Measurements from ENCODE around the gene ZNF337. TPM values are rescaled to one million over a fixed set of nuclear protein-coding genes. Genes with fewer than 3 reads are reported as not detected.
"Not testable (repeated sequence)": the region's sequence is repeated elsewhere in the genome, so short reads cannot be mapped to it uniquely, and the experiment has no call there.

Gene ZNF337
- total RNA-seq, 1 donor from 2014 or later, result 24.5 TPM

DNA sequence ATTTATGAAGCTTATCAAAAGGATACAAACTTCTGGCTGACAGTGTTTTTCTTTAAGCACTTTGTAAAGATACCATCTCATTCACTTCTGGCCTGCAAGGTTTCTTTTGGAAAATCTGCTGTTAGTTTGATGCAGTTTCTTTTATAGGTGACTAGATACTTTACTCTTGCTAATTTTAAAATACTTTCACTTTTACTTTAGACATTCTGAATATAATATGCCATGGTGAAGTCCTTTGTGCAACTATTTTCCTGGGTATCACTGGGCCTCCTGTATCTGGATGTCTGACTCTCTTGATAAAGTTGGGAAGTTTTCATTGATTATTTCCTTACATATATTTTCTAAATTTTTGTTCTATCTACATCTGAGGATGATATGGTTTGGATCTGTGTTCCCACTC, 29.0 kb upstream of the ZNF337 start:
- no peaks in the 10 kb centered on the region for H3K27me3 Mint-ChIP-seq (ENCODE audit: unreplicated experiment)
- TF ChIP-seq, protein P1, sequence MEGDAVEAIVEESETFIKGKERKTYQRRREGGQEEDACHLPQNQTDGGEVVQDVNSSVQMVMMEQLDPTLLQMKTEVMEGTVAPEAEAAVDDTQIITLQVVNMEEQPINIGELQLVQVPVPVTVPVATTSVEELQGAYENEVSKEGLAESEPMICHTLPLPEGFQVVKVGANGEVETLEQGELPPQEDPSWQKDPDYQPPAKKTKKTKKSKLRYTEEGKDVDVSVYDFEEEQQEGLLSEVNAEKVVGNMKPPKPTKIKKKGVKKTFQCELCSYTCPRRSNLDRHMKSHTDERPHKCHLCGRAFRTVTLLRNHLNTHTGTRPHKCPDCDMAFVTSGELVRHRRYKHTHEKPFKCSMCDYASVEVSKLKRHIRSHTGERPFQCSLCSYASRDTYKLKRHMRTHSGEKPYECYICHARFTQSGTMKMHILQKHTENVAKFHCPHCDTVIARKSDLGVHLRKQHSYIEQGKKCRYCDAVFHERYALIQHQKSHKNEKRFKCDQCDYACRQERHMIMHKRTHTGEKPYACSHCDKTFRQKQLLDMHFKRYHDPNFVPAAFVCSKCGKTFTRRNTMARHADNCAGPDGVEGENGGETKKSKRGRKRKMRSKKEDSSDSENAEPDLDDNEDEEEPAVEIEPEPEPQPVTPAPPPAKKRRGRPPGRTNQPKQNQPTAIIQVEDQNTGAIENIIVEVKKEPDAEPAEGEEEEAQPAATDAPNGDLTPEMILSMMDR (IDR thresholded peaks at IDR 0.05; ENCODE audit: partially characterized antibody, unreplicated experiment), result no peak
- no peaks in the 10 kb centered on the region for H3K4me1 Mint-ChIP-seq (ENCODE audit: low read depth, unreplicated experiment)
- H3K27ac Mint-ChIP-seq (ENCODE audit: unreplicated experiment), result no peak overlapping the region
- H3K4me3 Mint-ChIP-seq (ENCODE audit: unreplicated experiment), result no peak overlapping the region
- H3K9me3 Mint-ChIP-seq (ENCODE audit: unreplicated experiment), result peaks cover 12% of the 10 kb centered on the region
- no peak for DNase-seq
- H3K36me3 Mint-ChIP-seq (ENCODE audit: unreplicated experiment), result peaks cover 26% of the 10 kb centered on the region

DNA sequence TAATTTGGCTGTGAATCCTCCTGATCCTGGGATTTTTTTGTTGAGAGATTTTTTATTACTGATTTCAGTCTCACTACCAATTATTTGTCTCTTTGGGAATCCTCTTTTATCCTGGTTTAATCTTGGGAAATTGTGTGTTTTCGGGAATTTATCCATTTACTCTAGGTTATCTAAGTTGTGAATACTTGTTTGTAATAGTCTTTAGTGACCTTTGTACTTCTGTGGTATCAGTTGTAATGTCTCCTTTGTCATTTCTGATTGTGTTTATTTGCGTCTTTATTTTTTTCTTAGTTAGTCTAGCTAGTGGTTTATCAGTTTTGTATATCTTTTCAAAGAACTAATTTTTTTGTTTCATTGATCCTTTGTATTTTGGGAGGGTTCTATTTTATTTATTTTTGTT, 27.3 kb upstream of the ZNF337 start:
- no peaks in the 10 kb centered on the region for H3K27me3 Mint-ChIP-seq (ENCODE audit: unreplicated experiment)
- peaks cover 31% of the 10 kb centered on the region for H3K36me3 Mint-ChIP-seq (ENCODE audit: unreplicated experiment)
- no peak overlapping the region for H3K27ac Mint-ChIP-seq (ENCODE audit: unreplicated experiment)
- no peak for DNase-seq
- H3K4me3 Mint-ChIP-seq (ENCODE audit: unreplicated experiment), result no peak overlapping the region
- TF ChIP-seq, protein P1 (IDR thresholded peaks at IDR 0.05; ENCODE audit: partially characterized antibody, unreplicated experiment), result no peak
- peaks cover 17% of the 10 kb centered on the region for H3K9me3 Mint-ChIP-seq (ENCODE audit: unreplicated experiment)
- H3K4me1 Mint-ChIP-seq (ENCODE audit: low read depth, unreplicated experiment), result peaks cover 3% of the 10 kb centered on the region

DNA sequence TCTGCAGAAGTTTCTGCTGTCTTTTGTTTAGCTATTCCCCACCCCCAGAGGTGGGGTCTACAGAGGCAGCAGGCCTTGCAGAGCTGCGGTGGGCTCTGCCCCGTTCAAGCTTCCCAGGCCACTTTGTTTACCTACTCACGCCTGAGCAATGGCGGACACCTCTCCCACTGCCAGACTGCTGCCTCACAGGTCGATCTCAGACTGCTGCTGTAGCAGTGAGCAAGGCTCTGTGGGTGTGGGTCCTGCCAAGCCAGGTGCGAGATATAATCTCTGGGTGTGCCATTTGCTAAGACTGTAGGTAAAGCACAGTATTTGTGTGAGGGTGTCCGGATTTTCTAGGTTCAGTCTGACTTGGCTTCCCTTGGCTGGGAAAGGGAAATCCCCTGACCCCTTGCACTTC, 23.6 kb upstream of the ZNF337 start:
- TF ChIP-seq, protein P1 (IDR thresholded peaks at IDR 0.05; ENCODE audit: partially characterized antibody, unreplicated experiment), result no peak
- no peaks in the 10 kb centered on the region for H3K27me3 Mint-ChIP-seq (ENCODE audit: unreplicated experiment)
- peaks cover 13% of the 10 kb centered on the region for H3K9me3 Mint-ChIP-seq (ENCODE audit: unreplicated experiment)
- no peak overlapping the region for H3K27ac Mint-ChIP-seq (ENCODE audit: unreplicated experiment)
- H3K36me3 Mint-ChIP-seq (ENCODE audit: unreplicated experiment), result peaks cover 17% of the 10 kb centered on the region
- H3K4me3 Mint-ChIP-seq (ENCODE audit: unreplicated experiment), result no peak overlapping the region
- no peak for DNase-seq
- H3K4me1 Mint-ChIP-seq (ENCODE audit: low read depth, unreplicated experiment), result peaks cover 3% of the 10 kb centered on the region

DNA sequence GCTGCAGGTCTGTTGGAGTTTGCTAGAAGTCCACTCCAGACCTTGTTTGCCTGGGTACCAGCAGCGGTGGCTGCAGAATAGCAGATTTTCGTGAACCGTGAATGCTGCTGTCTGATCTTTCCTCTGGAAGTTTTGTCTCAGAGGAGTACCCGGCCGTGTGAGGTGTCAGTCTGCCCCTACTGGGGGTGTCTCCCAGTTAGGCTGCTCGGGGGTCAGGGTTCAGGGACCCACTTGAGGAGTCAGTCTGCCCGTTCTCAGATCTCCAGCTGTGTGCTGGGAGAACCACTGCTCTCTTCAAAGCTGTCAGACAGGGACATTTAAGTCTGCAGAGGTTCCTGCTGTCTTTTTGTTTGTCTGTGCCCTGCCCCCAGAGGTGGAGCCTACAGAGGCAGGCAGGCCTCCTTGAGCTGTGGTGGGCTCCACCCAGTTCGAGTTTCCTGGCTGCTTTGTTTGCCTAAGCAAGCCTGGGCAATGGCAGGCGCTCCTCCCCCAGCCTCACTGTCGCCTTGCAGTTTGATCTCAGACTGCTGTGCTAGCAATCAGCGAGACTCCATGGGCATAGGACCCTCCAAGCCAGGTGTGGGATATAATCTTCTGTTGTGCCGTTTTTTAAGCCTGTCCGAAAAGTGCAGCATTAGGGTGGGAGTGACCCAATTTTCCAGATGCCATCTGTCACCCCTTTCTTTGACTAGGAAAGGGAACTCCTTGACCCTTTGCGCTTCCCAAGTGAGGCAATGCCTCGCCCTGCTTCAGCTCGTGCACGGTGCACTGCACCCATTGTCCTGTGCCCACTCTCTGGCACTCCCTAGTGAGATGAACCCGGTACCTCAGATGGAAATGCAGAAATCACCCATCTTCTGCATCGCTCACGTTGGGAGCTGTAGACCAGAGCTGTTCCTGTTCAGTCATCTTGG, 22.5 kb upstream of the ZNF337 start:
- H3K9me3 Mint-ChIP-seq (ENCODE audit: unreplicated experiment), result peaks cover 13% of the 10 kb centered on the region
- not testable (repeated sequence) for H3K4me3 Mint-ChIP-seq (ENCODE audit: unreplicated experiment)

DNA sequence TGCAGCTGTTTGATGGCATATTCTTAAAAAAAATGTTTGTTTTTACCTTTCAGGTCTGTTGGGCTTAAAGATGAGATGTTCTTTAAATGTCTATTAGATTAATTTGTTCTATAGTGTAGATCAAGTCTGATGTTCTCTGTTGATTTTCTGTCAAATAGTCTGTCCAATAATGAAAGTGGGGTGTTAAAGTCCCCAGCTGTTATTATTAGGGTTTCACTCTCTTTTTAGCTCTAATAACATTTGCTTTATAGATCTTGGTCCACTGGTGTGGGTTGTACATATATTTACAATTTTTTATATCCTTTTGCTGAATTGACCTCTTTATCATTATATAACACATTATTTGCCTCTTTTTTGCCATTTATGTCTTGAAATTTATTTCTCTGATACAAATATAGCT, 11.0 kb upstream of the ZNF337 start:
- Mint-ChIP-seq H3K27me3 (ENCODE audit: unreplicated experiment) (peaks cover 1% of the 10 kb centered on the region), H3K4me1 (ENCODE audit: low read depth, unreplicated experiment) (no peaks in the 10 kb centered on the region), H3K9me3 (ENCODE audit: unreplicated experiment) (peaks cover 9% of the 10 kb centered on the region), H3K4me3 (ENCODE audit: unreplicated experiment) (no peak overlapping the region), H3K36me3 (ENCODE audit: unreplicated experiment) (no peaks in the 10 kb centered on the region), H3K27ac (ENCODE audit: unreplicated experiment) (no peak overlapping the region)
- no peak for DNase-seq
- TF ChIP-seq, protein P1 (IDR thresholded peaks at IDR 0.05; ENCODE audit: partially characterized antibody, unreplicated experiment), result no peak

More for the DNA sequence above, 22.5 kb upstream of the ZNF337 start:
- H3K36me3 Mint-ChIP-seq (ENCODE audit: unreplicated experiment), result peaks cover 17% of the 10 kb centered on the region
- not testable (repeated sequence) for H3K4me1 Mint-ChIP-seq (ENCODE audit: low read depth, unreplicated experiment); H3K27ac Mint-ChIP-seq (ENCODE audit: unreplicated experiment); H3K27me3 Mint-ChIP-seq (ENCODE audit: unreplicated experiment); DNase-seq

All from glutamatergic neuron (in vitro differentiated cells).